HepG2 (cell line): Measurements from ENCODE around the gene HDAC5. TPM values are rescaled to one million over a fixed set of nuclear protein-coding genes. Genes with fewer than 3 reads are reported as not detected.

ENCODE experiments used
- CCAR2 ChIP-seq: fragments of 200-400 bp; formaldehyde crosslinking; optimal IDR thresholded peaks from 2 replicates; pipeline ENCODE3; 2018; ENCODE audit warnings: low read depth, mild to moderate bottlenecking, low read length, moderate library complexity
- HBP1 ChIP-seq: IDR thresholded peaks from 2 replicates; pipeline ENCODE4 v1.6.1; 2016; ENCODE audit warnings: low read depth, control low read depth
- KMT2B ChIP-seq: IDR thresholded peaks from 2 replicates; pipeline ENCODE4 v1.6.1; 2016; ENCODE audit warnings: missing genetic modification reagents, missing compliant biosample characterization
- MTA1 ChIP-seq: sonication (generic); formaldehyde crosslinking; IDR thresholded peaks from 2 replicates; pipeline ENCODE4 v1.4.0; 2020; ENCODE audit warnings: missing genetic modification reagents, mild to moderate bottlenecking, borderline replicate concordance
- ONECUT2 ChIP-seq: sonication (generic); formaldehyde crosslinking; IDR thresholded peaks from 2 replicates; pipeline ENCODE4 v1.4.0; 2020; ENCODE audit warnings: missing genetic modification reagents
- PPARG ChIP-seq: conservative IDR thresholded peaks from 2 replicates; pipeline ENCODE4 v1.6.1; 2016; ENCODE audit warnings: missing biosample characterization, missing genetic modification reagents
- PRMT3 ChIP-seq: sonication (generic); formaldehyde crosslinking; IDR thresholded peaks from 2 replicates; pipeline ENCODE4 v1.8.1; 2022; ENCODE audit warnings: low read depth, mild to moderate bottlenecking, moderate library complexity, missing genetic modification reagents, borderline replicate concordance
- RARA ChIP-seq: IDR thresholded peaks from 2 replicates; pipeline ENCODE4 v1.6.1; 2016; ENCODE audit warnings: missing genetic modification reagents, missing compliant biosample characterization
- RBAK ChIP-seq: sonication (generic); formaldehyde crosslinking; IDR thresholded peaks from 2 replicates; pipeline ENCODE4 v1.5.1; 2020; ENCODE audit warnings: mild to moderate bottlenecking, missing genetic modification reagents
- RERE ChIP-seq: IDR thresholded peaks from 2 replicates; pipeline ENCODE4 v1.6.1; 2016; ENCODE audit warnings: low read depth, missing genetic modification reagents, missing compliant biosample characterization
- TIGD3 ChIP-seq: sonication (generic); formaldehyde crosslinking; IDR thresholded peaks from 2 replicates; pipeline ENCODE4 v1.5.1; 2020; ENCODE audit warnings: mild to moderate bottlenecking, missing genetic modification reagents, borderline replicate concordance
- ZKSCAN1 ChIP-seq: fragments of 150-350 bp; IDR thresholded peaks from 2 replicates; pipeline ENCODE4 v1.6.1; 2014; ENCODE audit warnings: low read length
- ZKSCAN5 ChIP-seq: sonication (generic); formaldehyde crosslinking; IDR thresholded peaks from 2 replicates; pipeline ENCODE4 v1.5.1; 2020; ENCODE audit warnings: mild to moderate bottlenecking, missing genetic modification reagents
- ZMAT5 ChIP-seq: sonication (generic); formaldehyde crosslinking; IDR thresholded peaks from 2 replicates; pipeline ENCODE4 v1.5.0; 2020; ENCODE audit warnings: mild to moderate bottlenecking, low read depth, missing genetic modification reagents, borderline replicate concordance
- ZNF34 ChIP-seq: sonication (generic); formaldehyde crosslinking; IDR thresholded peaks from 2 replicates; pipeline ENCODE4 v1.4.0; 2020; ENCODE audit warnings: mild to moderate bottlenecking, missing genetic modification reagents, borderline replicate concordance
- ZNF607 ChIP-seq: sonication (generic); formaldehyde crosslinking; IDR thresholded peaks from 2 replicates; pipeline ENCODE4 v1.5.1; 2020; ENCODE audit warnings: missing genetic modification reagents, mild to moderate bottlenecking, borderline replicate concordance
- ZNF629 ChIP-seq: sonication (generic); formaldehyde crosslinking; conservative IDR thresholded peaks from 2 replicates; pipeline ENCODE4 v1.5.0; 2020; ENCODE audit warnings: missing genetic modification reagents
- ZNF660 ChIP-seq: sonication (generic); formaldehyde crosslinking; IDR thresholded peaks from 2 replicates; pipeline ENCODE4 v1.5.1; 2020; ENCODE audit warnings: mild to moderate bottlenecking, low read depth, missing genetic modification reagents, borderline replicate concordance
- ZNF7 ChIP-seq: IDR thresholded peaks from 2 replicates; pipeline ENCODE4 v1.6.1; 2016; ENCODE audit warnings: missing biosample characterization, missing genetic modification reagents
- polyA plus RNA-seq, 8 experiments: library from polyadenylated mRNA; depleted of rRNA in 3 of 8; stranded (reverse) in 7 of 8; unstranded in 1 of 8; fragments of >200 nt; fragmentation: Illumina TruSeq in 4 of 8; extraction: Trizol in 4 of 8; gene quantifications; 2 replicates each; pipeline versions ENCODE4 v1.2.1 to v1.2.3, GENCODE V29; 2011 to 2016; ENCODE audit warnings: low read depth in 4 of 8, missing spikeins in 1 of 8, mixed read lengths in 1 of 8; ENCODE audit not compliant: insufficient read depth in 1 of 8
- total RNA-seq, 5 experiments: library from RNA; depleted of rRNA; stranded (reverse); fragments of >200 nt; fragmentation: Illumina TruSeq; extraction: Trizol; gene quantifications; 2 replicates each; pipeline ENCODE4 v1.2.3, GENCODE V29; 2016; ENCODE audit warnings: low read depth in 1 of 5
- TF ChIP-seq, protein P1 (sequence below): sonication (generic); formaldehyde crosslinking; IDR thresholded peaks from 2 replicates; pipeline ENCODE4 v1.8.0; 2023; ENCODE audit warnings: mild to moderate bottlenecking, missing genetic modification reagents

The HDAC5 gene
- total and polyA plus RNA-seq, 2 of the 13 experiments (the other 11 are each of a cell fraction or from before 2014, with no cell fraction given), result 46.4 to 85.4 TPM

DNA sequence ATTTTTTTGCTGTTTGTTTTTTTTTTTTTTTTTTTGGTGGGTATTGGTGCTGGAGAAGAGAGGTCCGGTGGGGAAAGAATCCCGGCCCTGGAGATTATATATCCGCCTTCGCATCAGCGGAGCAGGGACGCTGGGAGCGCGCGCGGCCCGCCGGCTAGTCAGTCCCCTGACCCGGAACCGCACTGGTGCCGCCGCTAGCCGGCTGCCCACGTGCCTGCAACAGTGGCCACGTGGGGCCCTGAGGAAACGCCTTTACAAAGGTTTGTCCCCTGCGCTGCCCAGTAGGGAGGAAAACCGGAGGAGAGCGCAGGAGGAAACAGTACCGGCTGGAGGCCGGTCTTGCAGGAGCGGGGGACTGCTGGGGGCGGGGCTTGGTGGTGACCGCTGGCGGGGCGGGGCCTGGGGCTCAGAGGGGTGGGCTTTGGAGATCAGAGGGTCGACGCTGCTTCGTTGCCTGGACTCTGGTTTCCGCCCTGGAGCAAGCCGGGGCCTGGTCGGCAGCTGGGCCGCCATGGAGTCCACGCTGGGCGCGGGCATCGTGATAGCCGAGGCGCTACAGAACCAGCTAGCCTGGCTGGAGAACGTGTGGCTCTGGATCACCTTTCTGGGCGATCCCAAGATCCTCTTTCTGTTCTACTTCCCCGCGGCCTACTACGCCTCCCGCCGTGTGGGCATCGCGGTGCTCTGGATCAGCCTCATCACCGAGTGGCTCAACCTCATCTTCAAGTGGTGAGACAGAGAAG lies 52.8 kb downstream of the HDAC5 start, which contains the start of gene G6PC3 (continued):
- TF ChIP-seq RARA (CRISPR knock-in tag) (peak; percentile 66; the same call in 1 of the 2 replicates), HBP1 (CRISPR knock-in tag) (peak; percentile 98), ONECUT2 (CRISPR knock-in tag) (peak; percentile 57), RERE (CRISPR knock-in tag) (peak; percentile 87), MTA1 (peak; percentile 71; the same call in 1 of the 2 replicates), ZNF660 (CRISPR knock-in tag) (no peak), PPARG (CRISPR knock-in tag) (peak; percentile 87), ZKSCAN1 (no peak; the same call in 1 of the 2 replicates), ZNF629 (CRISPR knock-in tag) (no peak), ZNF607 (CRISPR knock-in tag) (peak; percentile 93), PRMT3 (CRISPR knock-in tag) (peak; percentile 79; the same call in 1 of the 2 replicates), ZKSCAN5 (CRISPR knock-in tag) (0 out of 2 replicates have a peak, but pooled peaks have one; percentile 59), ZMAT5 (CRISPR knock-in tag) (no peak), TIGD3 (peak; percentile 96; the same call in 1 of the 2 replicates), ZNF7 (CRISPR knock-in tag) (no peak), KMT2B (CRISPR knock-in tag) (peak; percentile 96), CCAR2 (no peak), ZNF34 (no peak), RBAK (CRISPR knock-in tag) (peak; percentile 61; the same call in 1 of the 2 replicates)
- TF ChIP-seq, protein P1, sequence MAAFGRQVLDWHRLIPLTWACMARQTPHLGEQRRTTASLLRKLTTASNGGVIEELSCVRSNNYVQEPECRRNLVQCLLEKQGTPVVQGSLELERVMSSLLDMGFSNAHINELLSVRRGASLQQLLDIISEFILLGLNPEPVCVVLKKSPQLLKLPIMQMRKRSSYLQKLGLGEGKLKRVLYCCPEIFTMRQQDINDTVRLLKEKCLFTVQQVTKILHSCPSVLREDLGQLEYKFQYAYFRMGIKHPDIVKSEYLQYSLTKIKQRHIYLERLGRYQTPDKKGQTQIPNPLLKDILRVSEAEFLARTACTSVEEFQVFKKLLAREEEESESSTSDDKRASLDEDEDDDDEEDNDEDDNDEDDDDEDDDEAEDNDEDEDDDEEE (CRISPR knock-in tag), result peak; percentile 98; the same call in 1 of the 2 replicates
